ENCODE results near the gene NAT8L.

DNA sequence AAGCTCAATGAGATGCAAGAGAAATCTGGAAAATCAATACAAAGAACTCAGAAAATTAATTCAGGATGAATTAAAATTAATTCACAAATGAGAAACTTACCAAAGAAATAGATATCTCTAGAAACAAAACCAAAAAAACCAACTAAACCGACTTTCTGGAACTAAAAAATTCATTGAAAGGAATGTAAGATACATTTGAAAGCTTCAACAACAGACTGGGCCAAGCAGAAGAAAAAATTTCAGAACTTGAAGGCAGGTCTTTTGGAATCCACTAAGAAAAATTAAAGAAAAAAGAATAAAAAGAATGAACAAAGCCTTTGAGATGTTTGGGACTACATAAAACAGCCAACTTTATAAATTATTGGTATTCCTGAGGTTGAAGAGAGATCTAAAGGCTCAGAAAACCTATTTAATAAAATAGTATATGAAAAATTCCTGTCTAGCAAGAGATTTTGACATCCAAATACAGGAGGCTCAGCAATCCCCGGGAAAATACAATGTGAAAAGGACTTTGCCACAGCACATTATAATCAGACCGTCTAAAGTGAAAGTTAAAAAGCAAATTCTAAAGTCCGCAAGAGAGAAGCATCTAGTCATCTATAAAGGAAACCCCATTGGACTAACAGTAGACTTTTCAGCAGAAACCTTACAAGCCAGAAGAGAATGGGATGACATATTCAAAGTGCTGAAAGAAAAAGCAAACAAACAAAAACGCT, 44.2 kb downstream of the NAT8L start:
- TF ChIP-seq, protein P1, sequence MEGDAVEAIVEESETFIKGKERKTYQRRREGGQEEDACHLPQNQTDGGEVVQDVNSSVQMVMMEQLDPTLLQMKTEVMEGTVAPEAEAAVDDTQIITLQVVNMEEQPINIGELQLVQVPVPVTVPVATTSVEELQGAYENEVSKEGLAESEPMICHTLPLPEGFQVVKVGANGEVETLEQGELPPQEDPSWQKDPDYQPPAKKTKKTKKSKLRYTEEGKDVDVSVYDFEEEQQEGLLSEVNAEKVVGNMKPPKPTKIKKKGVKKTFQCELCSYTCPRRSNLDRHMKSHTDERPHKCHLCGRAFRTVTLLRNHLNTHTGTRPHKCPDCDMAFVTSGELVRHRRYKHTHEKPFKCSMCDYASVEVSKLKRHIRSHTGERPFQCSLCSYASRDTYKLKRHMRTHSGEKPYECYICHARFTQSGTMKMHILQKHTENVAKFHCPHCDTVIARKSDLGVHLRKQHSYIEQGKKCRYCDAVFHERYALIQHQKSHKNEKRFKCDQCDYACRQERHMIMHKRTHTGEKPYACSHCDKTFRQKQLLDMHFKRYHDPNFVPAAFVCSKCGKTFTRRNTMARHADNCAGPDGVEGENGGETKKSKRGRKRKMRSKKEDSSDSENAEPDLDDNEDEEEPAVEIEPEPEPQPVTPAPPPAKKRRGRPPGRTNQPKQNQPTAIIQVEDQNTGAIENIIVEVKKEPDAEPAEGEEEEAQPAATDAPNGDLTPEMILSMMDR (IDR thresholded peaks at IDR 0.05; ENCODE audit: insufficient read depth, low read length, poor library complexity, severe bottlenecking), result no peak
- TF ChIP-seq EZH2phosphoT487 (conservative IDR thresholded peaks at IDR 0.05; ENCODE audit: low read length), result no peak

Data from SU-DHL-6 (cell line).